HEK293T (cell line): Measurements from ENCODE around the gene MRPS10.

Experiments used
- ARNT ChIP-seq: fragments of 450-650 bp; IDR thresholded peaks from 2 replicates; pipeline ENCODE4 v1.6.1; 2017; ENCODE audit warnings: mild to moderate bottlenecking
- BHLHE40 ChIP-seq: fragments of 450-650 bp; IDR thresholded peaks from 2 replicates; pipeline ENCODE4 v1.6.1; 2016; ENCODE audit warnings: mild to moderate bottlenecking, moderate library complexity, borderline replicate concordance
- ELF4 ChIP-seq: fragments of 450-650 bp; IDR thresholded peaks from 2 replicates; pipeline ENCODE4 v1.6.1; 2017; ENCODE audit warnings: antibody characterized with exemption
- FOXA1 ChIP-seq: fragments of 450-650 bp; IDR thresholded peaks from 2 replicates; pipeline ENCODE4 v1.6.1; 2016; ENCODE audit warnings: mild to moderate bottlenecking
- FOXM1 ChIP-seq: fragments of 450-650 bp; IDR thresholded peaks from 2 replicates; pipeline ENCODE4 v1.6.1; 2017; ENCODE audit warnings: mild to moderate bottlenecking, borderline replicate concordance
- L3MBTL2 ChIP-seq: fragments of 450-650 bp; conservative IDR thresholded peaks from 2 replicates; pipeline ENCODE4 v1.6.1; 2016; ENCODE audit warnings: mild to moderate bottlenecking
- LEF1 ChIP-seq: fragments of 450-650 bp; IDR thresholded peaks from 2 replicates; pipeline ENCODE4 v1.6.1; 2017; ENCODE audit warnings: mild to moderate bottlenecking, borderline replicate concordance

DNA sequence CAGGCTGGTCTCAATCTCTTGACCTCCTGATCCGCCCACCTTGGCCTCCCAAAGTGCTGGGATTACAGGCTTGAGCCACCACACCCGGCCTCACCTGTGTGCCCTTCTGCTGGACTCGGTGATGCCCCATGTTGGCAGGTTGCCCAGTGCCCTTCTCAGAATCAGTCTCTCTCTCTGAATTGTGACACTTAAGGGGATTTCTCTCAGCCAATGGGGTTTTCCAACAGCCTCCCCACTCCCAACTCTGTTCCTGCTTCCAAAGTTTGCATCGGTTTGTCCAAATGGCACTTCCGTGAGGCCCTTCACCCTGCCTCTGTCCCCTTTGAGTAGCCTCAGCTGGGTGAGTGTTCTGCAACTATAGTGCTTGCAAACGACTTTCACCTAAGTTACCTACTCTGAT lies 3.1 kb upstream of the MRPS10 start:
- TF ChIP-seq LEF1 (no peak), L3MBTL2 (no peak), ELF4 (no peak), FOXM1 (no peak), BHLHE40 (no peak), ARNT (no peak), FOXA1 (no peak)
